Lower lobe of right lung (tissue), 2 donors: Measurements from ENCODE around the gene HPSE2. TPM values are rescaled to one million over a fixed set of nuclear protein-coding genes. Genes with fewer than 3 reads are reported as not detected.
"Not testable (repeated sequence)": the region's sequence is repeated elsewhere in the genome, so short reads cannot be mapped to it uniquely, and the experiment has no call there.

ENCODE experiments used
- ATAC-seq, 2 donors: fragments of 200-7000 bp; cut with Tn5 transposase; one replicate each; pipeline ENCODE4 v1.9.1; 2020 to 2022; ENCODE audit warnings: mild to moderate bottlenecking in 2 of 2, moderate library complexity in 2 of 2
- DNase-seq: peaks from one replicate; pipeline ENCODE4 v3.0.0-alpha.2; 2020
- H3K27ac ChIP-seq: fragments of 200-600 bp; one replicate; pipeline ENCODE4 v1.8.0; 2022
- H3K27me3 ChIP-seq: fragments of 200-600 bp; one replicate; pipeline ENCODE4 v1.8.0; 2022; ENCODE audit warnings: low read depth
- H3K36me3 ChIP-seq: fragments of 200-600 bp; one replicate; pipeline ENCODE4 v1.8.0; 2022; ENCODE audit warnings: mild to moderate bottlenecking
- H3K4me1 ChIP-seq: fragments of 200-600 bp; one replicate; pipeline ENCODE4 v1.8.0; 2022
- H3K4me3 ChIP-seq: fragments of 200-600 bp; one replicate; pipeline ENCODE4 v1.8.0; 2022; ENCODE audit warnings: mild to moderate bottlenecking
- H3K9me3 ChIP-seq: fragments of 200-600 bp; one replicate; pipeline ENCODE4 v1.8.0; 2022
- CTCF ChIP-seq: fragments of 200-600 bp; IDR thresholded peaks from one replicate; pipeline ENCODE4 v1.8.0; 2022; ENCODE audit warnings: antibody characterized with exemption, mild to moderate bottlenecking
- intact Hi-C: fragments of 100-400 bp; cut with DNase I; formaldehyde crosslinking; loops from one replicate; pipeline ENCODE4 v1.11.0; 2022
- total RNA-seq: library from RNA; stranded (reverse); fragmentation: NEBNext Ultra II Directional; extraction: Animal tissue kit (Norgen Biotek cat#: 25700); gene quantifications from one replicate; pipeline ENCODE4 v1.2.1, GENCODE V29; 2021
- donor health status: DM: no; HTN: yes; CAD: no; lungs with severe emphysema.

The HPSE2 gene
- total RNA-seq, 1 donor from 2014 or later, result 0.77 TPM

GRCh38 chr10:99248824-99249223 lies 13.2 kb upstream of the HPSE2 start:
- Histone ChIP-seq H3K4me3 (no peak overlapping the region), H3K27ac (no peak overlapping the region), H3K4me1 (no peaks in the 10 kb centered on the region), H3K36me3 (no peaks in the 10 kb centered on the region), H3K27me3 (no peaks in the 10 kb centered on the region), H3K9me3 (peaks cover 10% of the 10 kb centered on the region)
- intact Hi-C loops, result loop anchor here (10.0 kb wide), 1 partner anchor 784 kb away; no protein-coding TSS in a partner anchor
- TF ChIP-seq CTCF, result no peak
- no peak for ATAC-seq
- no peak for DNase-seq

DNA sequence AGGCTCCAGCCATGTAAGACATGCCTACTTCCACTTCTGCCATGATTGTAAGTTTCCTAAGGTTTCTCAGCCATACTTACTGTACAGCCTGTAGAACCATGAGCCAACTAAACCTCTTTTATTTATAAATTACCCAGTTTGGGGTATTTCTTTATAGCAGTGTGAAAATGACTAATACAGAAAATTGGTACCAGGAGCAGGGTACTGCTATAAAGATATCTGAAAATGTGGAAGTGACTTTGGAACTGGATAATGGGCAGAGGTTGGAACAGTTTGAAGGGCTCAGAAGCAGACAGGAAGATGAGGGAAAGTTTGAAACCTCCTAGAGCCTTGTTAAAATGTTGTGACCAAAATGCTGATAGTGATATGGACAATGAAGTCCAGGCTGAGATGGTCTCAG lies 12.2 kb upstream of the HPSE2 start:
- DNase-seq, H3K36me3 ChIP-seq, H3K4me3 ChIP-seq, H3K4me1 ChIP-seq, H3K27me3 ChIP-seq, H3K27ac ChIP-seq, H3K9me3 ChIP-seq, ATAC-seq: not testable (repeated sequence)
- intact Hi-C loops, result loop anchor here (10.0 kb wide), 1 partner anchor 783 kb away; no protein-coding TSS in a partner anchor

- Histone ChIP-seq H3K4me3 (no peak overlapping the region), H3K27ac (no peak overlapping the region), H3K27me3 (peaks cover 74% of the 10 kb centered on the region), H3K4me1 (peaks cover 39% of the 10 kb centered on the region), H3K36me3 (no peaks in the 10 kb centered on the region), H3K9me3 (no peaks in the 10 kb centered on the region)
- DNase-seq, result no peak
- ATAC-seq, result no peak
- no peak for TF ChIP-seq CTCF
- intact Hi-C loops, result no loop called here
These were observed 1.1 kb upstream of the HPSE2 start for GRCh38 chr10:99236627-99237309.

GRCh38 chr10:99234791-99235657 lies 628 bp downstream of the HPSE2 start:
- no peak overlapping the region for H3K27ac ChIP-seq
- H3K4me3 ChIP-seq, result peak overlapping the region; percentile 55
- intact Hi-C loops, result no loop called here

GRCh38 chr10:99234041-99234790 lies 1.4 kb downstream of the HPSE2 start:
- no peak for TF ChIP-seq CTCF
- H3K4me3 ChIP-seq, result peak overlapping the region; percentile 55
- H3K27me3 ChIP-seq, result peaks cover 82% of the 10 kb centered on the region
- H3K9me3 ChIP-seq, result no peaks in the 10 kb centered on the region
- peak; percentile 86 for DNase-seq
- no peaks in the 10 kb centered on the region for H3K36me3 ChIP-seq
- intact Hi-C loops, result no loop called here
- H3K4me1 ChIP-seq, result peaks cover 39% of the 10 kb centered on the region
- H3K27ac ChIP-seq, result no peak overlapping the region
- peak; percentile 87 to 90 for ATAC-seq

More at GRCh38 chr10:99234791-99235657, 628 bp downstream of the HPSE2 start:
- peaks cover 83% of the 10 kb centered on the region for H3K27me3 ChIP-seq
- H3K4me1 ChIP-seq, result peaks cover 39% of the 10 kb centered on the region
- TF ChIP-seq CTCF, result no peak
- ATAC-seq (no peak), DNase-seq (no peak)
- no peaks in the 10 kb centered on the region for H3K9me3 ChIP-seq
- H3K36me3 ChIP-seq, result no peaks in the 10 kb centered on the region
